HG02588 (cell line): ENCODE data around the gene SEM1.
"Not testable (repeated sequence)": the region's sequence is repeated elsewhere in the genome, so short reads cannot be mapped to it uniquely, and the experiment has no call there.

Experiments
- ATAC-seq: cut with Tn5 transposase; IDR thresholded peaks from one replicate; pipeline ENCODE4 v1.9.1; 2021; ENCODE audit warnings: mild to moderate bottlenecking, moderate library complexity; ENCODE audit not compliant: unreplicated experiment

SEM1 gene

GRCh38 chr7:96707901-96708774, 1.5 kb downstream of the SEM1 start:
- no peak for ATAC-seq

- no peak for ATAC-seq
Observed at GRCh38 chr7:96701258-96701657, 8.4 kb downstream of the SEM1 start.

GRCh38 chr7:96700516-96700915, 9.1 kb downstream of the SEM1 start:
- ATAC-seq: no peak

GRCh38 chr7:96699219-96699871, 10.3 kb downstream of the SEM1 start:
- no peak for ATAC-seq

- ATAC-seq: not testable (repeated sequence)
Observed at GRCh38 chr7:96698449-96698848, 11.2 kb downstream of the SEM1 start.

GRCh38 chr7:96697822-96698221, 11.8 kb downstream of the SEM1 start:
- no peak for ATAC-seq

- ATAC-seq: no peak
Observed at GRCh38 chr7:96695581-96695980, 14.1 kb downstream of the SEM1 start.

GRCh38 chr7:96694082-96694481, 15.6 kb downstream of the SEM1 start:
- no peak for ATAC-seq

- no peak for ATAC-seq
Observed at GRCh38 chr7:96691702-96692101, 17.9 kb downstream of the SEM1 start.

- ATAC-seq: no peak
Observed at GRCh38 chr7:96689414-96689813, 20.2 kb downstream of the SEM1 start.

GRCh38 chr7:96686305-96686704, 23.3 kb downstream of the SEM1 start:
- no peak for ATAC-seq

- ATAC-seq: peak; percentile 85
Observed at GRCh38 chr7:96685755-96686154, 23.9 kb downstream of the SEM1 start.

- peak; percentile 82 for ATAC-seq
Observed at GRCh38 chr7:96685353-96685752, 24.3 kb downstream of the SEM1 start.

- ATAC-seq: no peak
Observed at GRCh38 chr7:96679886-96680285, 29.8 kb downstream of the SEM1 start.

GRCh38 chr7:96676919-96677318, 32.7 kb downstream of the SEM1 start:
- no peak for ATAC-seq

- ATAC-seq: no peak
Observed at GRCh38 chr7:96675548-96675947, 34.1 kb downstream of the SEM1 start.

GRCh38 chr7:96674565-96674964, 35.1 kb downstream of the SEM1 start:
- no peak for ATAC-seq

- ATAC-seq: no peak
Observed at GRCh38 chr7:96671854-96672253, 37.8 kb downstream of the SEM1 start.

GRCh38 chr7:96670338-96671289, 39.0 kb downstream of the SEM1 start:
- ATAC-seq: no peak

GRCh38 chr7:96669812-96670211, 39.8 kb downstream of the SEM1 start:
- ATAC-seq: no peak

- ATAC-seq: no peak
Observed at GRCh38 chr7:96667026-96667425, 42.6 kb downstream of the SEM1 start.
